ENCODE data around the gene PTMS.

PTMS gene

DNA sequence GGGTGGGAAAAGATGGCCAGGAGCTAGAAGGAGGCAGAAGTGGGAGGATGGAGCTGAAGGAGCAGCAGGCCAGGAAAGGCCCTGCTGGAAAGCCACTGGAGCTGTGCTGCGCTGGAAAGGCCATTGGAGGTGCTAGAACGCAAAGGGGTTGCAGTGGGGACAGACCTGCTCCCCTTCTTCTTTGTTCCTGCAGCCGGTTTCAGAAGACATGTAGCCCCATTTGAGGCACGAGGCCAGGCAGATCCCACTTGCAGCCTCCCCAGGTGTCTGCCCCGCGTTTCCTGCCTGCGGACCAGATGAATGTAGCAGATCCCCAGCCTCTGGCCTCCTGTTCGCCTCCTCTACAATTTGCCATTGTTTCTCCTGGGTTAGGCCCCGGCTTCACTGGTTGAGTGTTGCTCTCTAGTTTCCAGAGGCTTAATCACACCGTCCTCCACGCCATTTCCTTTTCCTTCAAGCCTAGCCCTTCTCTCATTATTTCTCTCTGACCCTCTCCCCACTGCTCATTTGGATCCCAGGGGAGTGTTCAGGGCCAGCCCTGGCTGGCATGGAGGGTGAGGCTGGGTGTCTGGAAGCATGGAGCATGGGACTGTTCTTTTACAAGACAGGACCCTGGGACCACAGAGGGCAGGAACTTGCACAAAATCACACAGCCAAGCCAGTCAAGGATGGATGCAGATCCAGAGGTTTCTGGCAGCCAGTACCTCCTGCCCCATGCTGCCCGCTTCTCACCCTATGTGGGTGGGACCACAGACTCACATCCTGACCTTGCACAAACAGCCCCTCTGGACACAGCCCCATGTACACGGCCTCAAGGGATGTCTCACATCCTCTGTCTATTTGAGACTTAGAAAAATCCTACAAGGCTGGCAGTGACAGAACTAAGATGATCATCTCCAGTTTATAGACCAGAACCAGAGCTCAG, 53.2 kb downstream of the PTMS start:
- no peak overlapping the region for H3K9ac ChIP-seq
- no peak overlapping the region for H2AFZ ChIP-seq
- H3K27me3 ChIP-seq (ENCODE audit: control insufficient read depth, insufficient read depth, low read length) = no peaks in the 10 kb centered on the region
- no peak overlapping the region for H3K4me2 ChIP-seq (ENCODE audit: low read length)
- H3K4me3 ChIP-seq (ENCODE audit: low read depth, low read length) = no peak overlapping the region
- H3K27ac ChIP-seq = no peak overlapping the region
- no peaks in the 10 kb centered on the region for H3K79me2 ChIP-seq
- no peaks in the 10 kb centered on the region for H3K36me3 ChIP-seq (ENCODE audit: control insufficient read depth, insufficient read depth, low read length)
- H3K4me1 ChIP-seq = peaks cover 6% of the 10 kb centered on the region
- H3K9me3 ChIP-seq (ENCODE audit: control insufficient read depth, low read length) = no peaks in the 10 kb centered on the region
- TF ChIP-seq, protein P1, sequence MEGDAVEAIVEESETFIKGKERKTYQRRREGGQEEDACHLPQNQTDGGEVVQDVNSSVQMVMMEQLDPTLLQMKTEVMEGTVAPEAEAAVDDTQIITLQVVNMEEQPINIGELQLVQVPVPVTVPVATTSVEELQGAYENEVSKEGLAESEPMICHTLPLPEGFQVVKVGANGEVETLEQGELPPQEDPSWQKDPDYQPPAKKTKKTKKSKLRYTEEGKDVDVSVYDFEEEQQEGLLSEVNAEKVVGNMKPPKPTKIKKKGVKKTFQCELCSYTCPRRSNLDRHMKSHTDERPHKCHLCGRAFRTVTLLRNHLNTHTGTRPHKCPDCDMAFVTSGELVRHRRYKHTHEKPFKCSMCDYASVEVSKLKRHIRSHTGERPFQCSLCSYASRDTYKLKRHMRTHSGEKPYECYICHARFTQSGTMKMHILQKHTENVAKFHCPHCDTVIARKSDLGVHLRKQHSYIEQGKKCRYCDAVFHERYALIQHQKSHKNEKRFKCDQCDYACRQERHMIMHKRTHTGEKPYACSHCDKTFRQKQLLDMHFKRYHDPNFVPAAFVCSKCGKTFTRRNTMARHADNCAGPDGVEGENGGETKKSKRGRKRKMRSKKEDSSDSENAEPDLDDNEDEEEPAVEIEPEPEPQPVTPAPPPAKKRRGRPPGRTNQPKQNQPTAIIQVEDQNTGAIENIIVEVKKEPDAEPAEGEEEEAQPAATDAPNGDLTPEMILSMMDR (IDR thresholded peaks at IDR 0.05) = no peak

- H3K9me3 ChIP-seq (ENCODE audit: control insufficient read depth, low read length) = no peaks in the 10 kb centered on the region
- no peaks in the 10 kb centered on the region for H3K36me3 ChIP-seq (ENCODE audit: control insufficient read depth, insufficient read depth, low read length)
- H3K4me1 ChIP-seq = peaks cover 6% of the 10 kb centered on the region
- no peak overlapping the region for H3K9ac ChIP-seq
- no peak overlapping the region for H3K4me2 ChIP-seq (ENCODE audit: low read length)
- TF ChIP-seq, protein P1 (IDR thresholded peaks at IDR 0.05) = no peak
- no peak overlapping the region for H2AFZ ChIP-seq
- no peaks in the 10 kb centered on the region for H3K79me2 ChIP-seq
- H3K4me3 ChIP-seq (ENCODE audit: low read depth, low read length) = no peak overlapping the region
- H3K27me3 ChIP-seq (ENCODE audit: control insufficient read depth, insufficient read depth, low read length) = no peaks in the 10 kb centered on the region
- no peak overlapping the region for H3K27ac ChIP-seq
These were observed 54.0 kb downstream of the PTMS start for GRCh38 chr12:6820166-6820565.

Data from parathyroid adenoma (tissue), 2 donors.